Activated effector memory CD4-positive, alpha-beta T cell treated with anti-CD3 and anti-CD28 coated beads, Interleukin-2, amount 50 U/mL, for 16 hours (primary cell): Measurements from ENCODE around the gene TAPBP.
"Not testable (repeated sequence)": the region's sequence is repeated elsewhere in the genome, so short reads cannot be mapped to it uniquely, and the experiment has no call there.

ENCODE experiments used
- DNase-seq: peaks from one replicate; pipeline ENCODE4 v3.0.0-alpha.2; 2020

The TAPBP gene

DNA sequence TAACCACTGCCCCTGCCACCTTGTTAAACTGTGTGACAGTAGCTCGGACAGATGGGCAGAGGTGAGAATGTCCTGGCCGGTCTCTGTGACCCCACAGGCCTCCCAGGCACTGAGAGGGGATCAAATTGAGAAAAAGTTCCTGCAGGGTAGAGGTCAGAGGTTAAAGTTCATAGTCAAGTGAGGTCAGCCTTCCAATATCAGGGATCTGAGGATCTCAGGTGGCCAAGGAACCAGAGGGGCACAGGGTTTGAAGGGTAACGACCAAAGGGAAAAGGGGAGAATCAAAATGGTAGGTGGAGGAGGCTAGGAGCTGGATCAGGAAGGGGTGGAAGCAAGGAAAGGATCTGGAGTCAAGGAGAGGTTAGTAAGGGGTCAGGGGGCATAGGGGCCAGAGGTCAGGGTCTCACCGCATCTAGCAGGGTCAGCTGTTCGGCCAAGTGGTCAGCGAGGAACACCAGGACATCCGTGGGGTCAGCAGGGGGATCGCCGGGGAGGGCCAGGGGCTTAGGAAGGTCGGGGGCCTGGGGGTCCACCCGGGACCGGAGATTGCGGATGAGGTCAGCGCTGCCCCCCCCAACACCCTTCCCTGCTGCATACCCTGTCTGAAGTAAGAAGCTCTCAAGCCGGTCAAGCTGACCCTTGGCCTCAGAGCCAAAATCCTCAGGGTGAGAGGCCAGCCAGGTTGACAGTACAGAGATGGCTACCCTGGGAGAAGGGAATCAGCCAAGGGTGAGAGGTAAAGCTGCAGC lies 18.1 kb downstream of the TAPBP start:
- DNase-seq, result no peak

- DNase-seq, result no peak
Observed at GRCh38 chr6:33294086-33294823, 19.6 kb downstream of the TAPBP start.

DNA sequence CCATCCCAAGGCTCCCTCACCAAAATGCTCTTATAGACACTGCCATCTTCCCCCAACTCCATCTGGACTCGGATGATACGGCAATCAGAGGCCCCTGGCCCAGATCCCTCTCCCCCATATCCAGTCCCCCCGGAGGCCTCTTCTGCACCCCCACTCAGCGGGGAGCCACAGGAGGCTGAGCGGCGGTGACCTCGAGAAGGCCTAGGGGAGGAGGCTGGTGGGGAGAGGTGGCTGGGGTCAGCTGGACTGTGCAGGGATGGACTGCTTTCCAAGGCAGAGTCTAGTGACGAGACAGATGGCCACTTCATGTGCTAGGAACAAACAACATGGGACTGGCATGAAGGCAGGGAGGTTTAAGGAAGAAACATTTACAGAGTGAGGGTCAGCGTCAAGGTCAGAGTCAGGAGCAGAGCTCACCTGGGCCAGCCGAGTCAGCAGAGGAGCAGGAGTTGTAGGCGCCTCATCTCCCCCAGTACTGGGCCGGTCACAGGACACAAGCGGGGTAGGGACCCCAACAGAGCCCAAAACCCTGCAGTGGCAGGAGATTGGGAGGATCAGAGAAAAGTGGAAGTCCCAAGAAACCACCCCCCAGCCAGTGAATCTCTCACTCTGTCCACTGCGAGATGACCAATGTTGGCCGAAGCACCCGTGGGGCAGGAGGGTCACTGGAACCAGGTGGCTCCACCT lies 20.7 kb downstream of the TAPBP start:
- DNase-seq, result no peak

- no peak for DNase-seq
Observed at GRCh38 chr6:33290459-33290858, 23.4 kb downstream of the TAPBP start.

GRCh38 chr6:33289784-33290315 lies 24.0 kb downstream of the TAPBP start:
- DNase-seq, result no peak

GRCh38 chr6:33288921-33289783 lies 24.7 kb downstream of the TAPBP start, which contains the start of the genes PFDN6 and WDR46:
TSS of gene PFDN6 (plus strand) at chr6:33289601. CDS start at chr6:33289857, 256 bp downstream.
TSS of gene WDR46 (minus strand) at chr6:33289239. CDS start at chr6:33289170, 69 bp downstream.
- peak; percentile 93 for DNase-seq

- DNase-seq, result no peak
Observed at GRCh38 chr6:33288141-33288920, 25.5 kb downstream of the TAPBP start.

DNA sequence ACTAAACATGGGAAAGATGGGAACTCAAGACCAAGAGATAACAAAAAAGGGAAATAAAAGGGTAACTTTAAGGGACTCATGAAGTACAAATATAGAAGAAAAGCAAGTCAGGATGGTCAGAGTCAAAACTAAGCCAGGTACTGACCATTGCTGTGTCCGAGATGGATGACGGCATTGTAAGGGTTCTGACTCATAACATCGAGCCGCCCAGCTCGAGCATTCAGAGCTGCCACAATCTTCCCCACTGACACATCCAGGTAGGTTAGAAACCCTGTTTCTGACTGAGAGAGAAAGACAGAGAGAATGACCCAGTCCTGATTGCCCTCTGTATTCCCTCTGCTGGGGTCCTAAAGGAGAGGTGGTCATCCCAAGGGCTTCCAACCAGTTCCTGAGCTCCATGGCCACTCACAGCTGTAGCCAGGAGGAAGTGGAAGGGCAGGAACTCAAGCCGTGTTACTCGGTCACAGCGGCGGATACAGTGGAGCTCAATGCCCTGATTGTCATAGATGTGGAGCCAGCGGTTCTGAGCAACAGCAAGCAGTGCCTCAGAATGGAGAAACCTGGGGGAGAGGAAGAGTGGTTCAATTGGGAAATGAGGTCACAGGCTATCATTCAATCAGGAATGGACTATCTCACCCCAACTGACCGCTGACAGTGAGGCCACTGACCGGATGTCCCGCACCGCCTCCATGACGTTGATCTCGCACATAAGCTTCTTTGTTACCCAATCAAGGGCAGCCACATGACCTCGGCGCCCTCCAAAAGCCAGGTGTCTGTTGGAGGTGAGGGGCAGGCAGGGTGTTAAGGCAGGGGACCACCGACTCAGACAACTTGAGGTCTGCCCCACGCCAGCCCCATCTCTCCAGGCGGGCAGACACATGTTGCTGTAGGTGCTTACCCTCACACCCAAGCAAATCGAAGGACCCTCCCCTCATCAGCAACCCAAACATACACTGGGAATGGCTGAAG lies 26.6 kb downstream of the TAPBP start:
- DNase-seq, result no peak

GRCh38 chr6:33285214-33285613 lies 28.7 kb downstream of the TAPBP start:
- not testable (repeated sequence) for DNase-seq

- no peak for DNase-seq
Observed at GRCh38 chr6:33280539-33280938, 33.3 kb downstream of the TAPBP start.

GRCh38 chr6:33279971-33280511 lies 33.8 kb downstream of the TAPBP start:
- no peak for DNase-seq

DNA sequence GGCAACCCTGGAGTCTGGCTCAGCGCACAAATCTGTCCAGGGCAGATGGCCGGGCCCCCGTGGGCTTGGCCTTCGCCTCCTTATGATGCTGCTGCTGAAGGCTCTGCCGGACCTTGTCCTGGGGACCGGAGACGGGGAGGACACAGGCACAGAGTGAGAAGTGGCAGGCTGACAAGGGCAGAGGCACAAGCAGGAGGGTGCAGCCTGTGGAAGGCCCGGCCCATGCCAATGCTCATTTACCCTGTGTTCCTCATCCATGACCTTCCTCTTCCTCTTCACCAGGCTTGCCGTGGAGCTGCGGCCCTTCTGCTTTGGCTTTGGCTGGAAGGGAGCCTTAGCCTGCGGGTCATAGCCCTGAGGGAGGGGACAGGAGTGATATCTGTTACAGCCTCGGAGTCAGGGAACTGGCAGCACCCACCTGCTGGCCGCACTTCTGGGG lies 34.6 kb downstream of the TAPBP start:
- DNase-seq, result no peak

DNA sequence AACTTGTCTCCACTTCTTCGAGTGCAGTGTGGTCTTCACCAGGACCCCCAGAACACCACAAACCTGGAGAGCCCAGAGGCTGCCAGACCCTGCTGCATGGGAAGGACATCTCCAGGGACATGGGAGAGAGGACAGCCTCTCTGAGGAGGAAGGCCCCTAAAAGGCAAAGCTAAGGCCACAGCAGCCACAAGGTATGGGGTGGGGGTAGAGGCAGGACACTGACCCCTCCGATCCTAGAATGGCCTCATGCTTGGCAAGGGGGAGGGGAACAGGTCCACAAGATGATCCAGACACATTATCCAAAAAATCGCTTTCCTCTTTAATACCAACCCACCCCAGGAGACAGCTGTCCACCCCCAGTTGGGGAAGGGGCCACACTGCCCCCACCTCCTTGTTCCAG lies 35.1 kb downstream of the TAPBP start:
- no peak for DNase-seq

DNA sequence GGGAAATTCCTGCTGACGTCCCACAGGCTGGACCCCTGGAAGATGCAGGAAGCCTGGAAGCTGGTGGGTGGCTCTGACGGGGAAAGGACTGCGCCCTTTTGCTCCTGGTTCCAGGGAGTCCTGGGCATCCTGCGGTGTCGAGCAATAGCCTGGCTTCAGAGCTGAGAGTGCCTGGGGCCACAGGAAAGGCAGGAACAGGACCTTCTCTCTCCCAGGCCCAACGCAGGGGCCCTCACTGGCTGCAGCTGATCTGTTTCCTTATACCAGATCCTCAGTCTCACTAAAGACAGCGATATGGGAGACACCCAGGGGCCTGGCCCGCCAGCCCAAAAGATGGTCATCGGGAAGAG lies 35.5 kb downstream of the TAPBP start:
- DNase-seq, result no peak

DNA sequence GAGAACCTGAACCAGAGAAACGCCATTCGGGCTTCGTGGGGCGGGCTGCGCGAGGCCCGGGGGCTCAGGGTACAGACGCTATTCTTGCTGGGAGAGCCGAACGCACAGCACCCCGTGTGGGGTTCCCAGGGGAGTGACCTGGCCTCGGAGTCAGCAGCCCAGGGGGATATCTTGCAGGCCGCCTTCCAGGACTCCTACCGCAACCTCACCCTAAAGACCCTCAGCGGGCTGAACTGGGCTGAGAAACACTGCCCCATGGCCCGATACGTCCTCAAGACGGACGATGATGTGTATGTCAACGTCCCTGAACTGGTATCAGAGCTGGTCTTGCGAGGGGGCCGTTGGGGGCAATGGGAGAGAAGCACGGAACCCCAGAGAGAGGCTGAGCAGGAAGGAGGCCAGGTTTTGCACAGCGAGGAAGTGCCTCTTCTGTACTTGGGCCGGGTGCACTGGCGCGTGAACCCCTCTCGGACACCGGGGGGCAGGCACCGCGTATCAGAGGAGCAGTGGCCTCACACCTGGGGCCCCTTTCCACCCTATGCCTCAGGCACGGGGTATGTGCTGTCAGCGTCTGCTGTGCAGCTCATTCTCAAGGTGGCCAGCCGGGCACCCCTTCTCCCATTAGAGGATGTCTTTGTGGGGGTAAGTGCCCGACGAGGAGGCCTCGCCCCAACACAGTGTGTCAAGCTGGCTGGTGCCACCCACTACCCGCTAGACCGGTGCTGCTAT lies 36.1 kb downstream of the TAPBP start:
- peak; percentile 76 for DNase-seq

DNA sequence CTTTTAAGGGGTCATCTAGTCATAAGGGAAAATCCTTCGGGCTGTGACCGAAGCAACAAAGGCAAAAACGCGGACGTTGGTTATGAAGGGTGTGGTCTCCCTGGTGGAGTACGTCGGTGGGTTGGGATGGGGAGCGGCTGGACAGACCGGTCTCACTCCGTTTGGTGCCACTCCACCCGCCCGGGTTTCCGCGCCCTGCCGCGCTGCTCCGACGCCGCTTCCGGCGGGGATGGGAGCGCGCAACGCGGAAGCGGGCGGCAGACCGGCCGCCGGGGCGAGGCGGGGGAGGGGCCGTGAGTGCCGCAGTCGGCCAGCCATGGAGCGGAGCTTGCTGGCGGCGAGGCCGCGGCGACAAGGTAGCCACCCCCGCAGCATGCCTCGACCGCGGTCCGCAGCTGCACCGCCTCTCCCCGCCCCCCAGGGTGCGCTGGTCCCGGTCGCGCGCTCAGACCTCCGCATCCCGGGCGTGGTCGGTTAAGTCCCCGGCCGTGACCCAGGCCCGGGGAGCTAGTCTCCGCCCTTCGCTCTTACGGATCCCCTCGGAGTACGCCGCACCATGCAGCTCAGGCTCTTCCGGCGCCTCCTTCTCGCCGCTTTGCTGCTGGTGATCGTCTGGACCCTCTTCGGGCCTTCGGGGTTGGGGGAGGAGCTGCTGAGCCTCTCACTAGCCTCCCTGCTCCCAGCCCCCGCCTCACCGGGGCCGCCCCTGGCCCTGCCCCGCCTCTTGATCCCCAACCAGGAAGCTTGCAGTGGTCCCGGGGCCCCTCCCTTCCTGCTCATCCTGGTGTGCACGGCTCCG lies 36.8 kb downstream of the TAPBP start, which contains the start of gene B3GALT4:
Gene B3GALT4 (plus strand): TSS at position 260 of the 799 bp plus-strand sequence. CDS start 297 bp downstream, at position 557.
- peak; percentile 90 for DNase-seq

GRCh38 chr6:33276581-33276863 lies 37.4 kb downstream of the TAPBP start:
- DNase-seq, result no peak

DNA sequence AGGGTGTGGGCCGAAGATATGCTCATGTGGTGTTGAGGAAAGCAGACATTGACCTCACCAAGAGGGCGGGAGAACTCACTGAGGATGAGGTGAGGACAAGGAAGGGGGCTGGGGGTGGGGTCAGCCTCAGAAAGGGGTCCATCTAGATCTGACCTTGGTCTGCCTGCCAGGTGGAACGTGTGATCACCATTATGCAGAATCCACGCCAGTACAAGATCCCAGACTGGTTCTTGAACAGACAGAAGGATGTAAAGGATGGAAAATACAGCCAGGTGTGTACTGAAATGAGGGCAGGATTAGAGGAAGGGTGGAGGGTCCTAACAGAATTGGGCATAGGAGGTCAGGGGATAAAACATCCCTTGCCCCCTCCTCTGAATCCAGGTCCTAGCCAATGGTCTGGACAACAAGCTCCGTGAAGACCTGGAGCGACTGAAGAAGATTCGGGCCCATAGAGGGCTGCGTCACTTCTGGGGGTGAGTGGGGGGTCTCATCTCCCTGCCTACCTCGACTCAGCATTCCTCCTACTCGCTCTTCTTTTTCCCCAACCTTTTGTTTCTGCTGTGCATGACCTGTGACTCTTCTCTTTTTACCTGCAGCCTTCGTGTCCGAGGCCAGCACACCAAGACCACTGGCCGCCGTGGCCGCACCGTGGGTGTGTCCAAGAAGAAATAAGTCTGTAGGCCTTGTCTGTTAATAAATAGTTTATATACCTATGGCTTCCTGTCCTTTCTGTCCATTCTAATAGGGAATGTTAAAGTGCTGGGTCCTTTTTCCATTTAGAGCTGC lies 37.9 kb downstream of the TAPBP start:
- DNase-seq, result not testable (repeated sequence)
